Spleen (tissue), 11 donors: ENCODE data around the gene GLIPR1. TPM values are rescaled to one million over a fixed set of nuclear protein-coding genes. Genes with fewer than 3 reads are reported as not detected.
"Not testable (repeated sequence)": the region's sequence is repeated elsewhere in the genome, so short reads cannot be mapped to it uniquely, and the experiment has no call there.

Experiments
- DNase-seq: peaks from one replicate; pipeline ENCODE4 v3.0.0-alpha.2; 2020
- H3K27ac ChIP-seq, 8 donors: fragments of 200-600 bp; sonication (generic) in 7 of 8; 1 replicate in 4 of 8; 2 replicates in 4 of 8; pipeline versions ENCODE4 v1.5.0 to v1.8.0; 2016 to 2021; ENCODE audit warnings: inconsistent platforms in 4 of 8, mild to moderate bottlenecking in 4 of 8, moderate library complexity in 1 of 8
- H3K27me3 ChIP-seq, 7 donors: fragments of 200-600 bp; sonication (generic) in 6 of 7; replicated peaks in 1 of 7; 1 replicate in 4 of 7; 2 replicates in 3 of 7; pipeline versions ENCODE4 v1.5.0 to v1.8.0; 2016 to 2021; ENCODE audit warnings: inconsistent platforms in 3 of 7, mild to moderate bottlenecking in 1 of 7
- H3K36me3 ChIP-seq, 6 donors: fragments of 200-600 bp; sonication (generic) in 5 of 6; 1 replicate in 4 of 6; 2 replicates in 2 of 6; pipeline versions ENCODE4 v1.5.0 to v1.8.0; 2016 to 2021; ENCODE audit warnings: inconsistent platforms in 2 of 6
- H3K4me1 ChIP-seq, 6 donors: fragments of 200-600 bp; sonication (generic) in 5 of 6; 1 replicate in 3 of 6; 2 replicates in 3 of 6; pipeline versions ENCODE4 v1.5.0 to v1.8.0; 2016 to 2021; ENCODE audit warnings: inconsistent platforms in 3 of 6
- H3K4me3 ChIP-seq, 8 donors: fragments of 200-600 bp; sonication (generic) in 7 of 8; 1 replicate in 4 of 8; 2 replicates in 4 of 8; pipeline versions ENCODE4 v1.5.0 to v1.8.0; 2016 to 2021; ENCODE audit warnings: inconsistent platforms in 4 of 8, mild to moderate bottlenecking in 4 of 8, moderate library complexity in 2 of 8
- H3K9me3 ChIP-seq, 8 donors: fragments of 200-600 bp; sonication (generic) in 7 of 8; 1 replicate in 4 of 8; 2 replicates in 4 of 8; pipeline versions ENCODE4 v1.5.0 to v1.8.0; 2016 to 2021; ENCODE audit warnings: inconsistent platforms in 4 of 8
- CTCF ChIP-seq, 11 experiments: fragments of 200-600 bp in 7 of 11; fragments of 450-650 bp in 4 of 11; sonication (generic) in 4 of 11; IDR thresholded peaks in 8 of 11; conservative IDR thresholded peaks in 3 of 11; 1 replicate in 7 of 11; 2 replicates in 4 of 11; pipeline versions ENCODE4 v1.4.0 to v1.8.0; 2016 to 2021; ENCODE audit warnings: antibody characterized with exemption in 11 of 11, inconsistent platforms in 4 of 11, mild to moderate bottlenecking in 1 of 11
- POLR2A ChIP-seq, 3 donors: fragments of 450-650 bp; IDR thresholded peaks; one replicate each; pipeline ENCODE4 v1.5.1; 2017; ENCODE audit warnings: antibody characterized with exemption in 3 of 3, mild to moderate bottlenecking in 1 of 3
- POLR2AphosphoS5 ChIP-seq, 3 donors: sonication (generic); formaldehyde crosslinking; IDR thresholded peaks; one replicate each; pipeline ENCODE4 v1.5.1; 2017; ENCODE audit warnings: antibody characterized with exemption in 3 of 3
- WGBS, 5 donors: extraction: QIAGEN DNeasy Blood & Tissue Kit in 3 of 5; methylation state at CpG; one replicate each; pipeline versions ENCODE4 v1.1.5 to v1.1.7; 2013 to 2018; 5-methylcytosine and 5-hydroxymethylcytosine counted together
- intact Hi-C: fragments of 100-400 bp; cut with DNase I; formaldehyde crosslinking; loops from one replicate; pipeline ENCODE4 v1.15.0; 2023; ENCODE audit warnings: low total_unique reads
- polyA plus RNA-seq, 3 donors: library from polyadenylated mRNA; stranded (reverse); fragments of 200-250 nt; gene quantifications; one replicate each; pipeline ENCODE4 v1.2.1, GENCODE V29; 2013
- total RNA-seq, 7 donors: library from RNA; depleted of rRNA in 3 of 7; stranded (reverse); fragments of >200 nt in 3 of 7; fragmentation: NEBNext Ultra II Directional in 4 of 7; extraction: Animal tissue kit (Norgen Biotek cat#: 25700) in 4 of 7; gene quantifications; one replicate each; pipeline versions ENCODE4 v1.1.0 to v1.2.1, GENCODE V29; 2016 to 2021
- donor health status: healthy with polysubstance abuse.
- donor health status: DM: no; HTN: no; CAD: no; lungs with moderate emphysema.
- donor health status: DM: no; HTN: no; CAD: no.
- donor health status: Bipolar disorder and iron deficiency.
- donor health status: healthy.
- donor health status: DM: no; HTN: no; CAD: no.
- donor health status: DM: yes; HTN: yes; CAD: no.

GLIPR1 gene
- total and polyA plus RNA-seq, 10 donors, result 11.7 to 72.6 (median 54.7) TPM

DNA sequence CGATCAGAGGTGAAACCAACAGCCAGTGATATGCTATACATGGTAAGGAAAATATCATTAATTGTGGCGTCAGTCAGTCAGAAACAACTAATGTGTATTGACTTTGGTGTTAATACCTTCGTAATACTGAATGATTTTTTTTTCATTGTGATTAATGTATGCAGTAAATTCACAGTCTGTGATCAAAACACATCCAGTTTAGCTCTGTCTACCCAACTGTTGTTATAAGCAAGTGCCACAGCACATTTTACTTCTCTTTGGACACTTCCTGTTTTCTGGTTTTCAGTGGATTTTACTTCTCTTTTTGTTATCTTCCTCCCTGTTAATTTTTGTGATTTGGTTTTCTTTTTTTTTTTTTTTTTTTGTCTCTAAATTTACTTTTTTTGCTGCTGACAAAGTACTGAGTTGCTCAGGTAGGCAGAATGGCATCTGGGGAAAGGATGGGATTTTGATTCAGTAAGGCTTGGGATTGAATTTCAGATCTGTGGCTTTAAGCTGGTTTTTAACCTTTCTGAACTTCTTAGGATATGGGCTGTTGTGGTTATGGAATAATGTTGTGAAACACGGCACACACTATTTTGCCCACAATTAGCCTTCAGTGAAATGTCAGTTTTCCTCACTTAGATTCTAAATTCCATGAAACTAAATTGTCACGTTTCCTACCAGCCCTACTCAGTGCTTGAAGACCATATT is 604 bp downstream of the GLIPR1 start:
- Histone ChIP-seq H3K36me3 (peaks cover 0 to 24% (median 0%) of the 10 kb centered on the region in 6 donors), H3K9me3 (no peaks in the 10 kb centered on the region), H3K4me1 (peaks cover 5 to 88% (median 76%) of the 10 kb centered on the region in 6 donors), H3K27me3 (no peaks in the 10 kb centered on the region), H3K4me3 (peak overlapping the region; percentile 33 to 77 (median 46)), H3K27ac (peak overlapping the region; percentile 80 to 95 (median 92))
- WGBS, 5 donors, result 13 to 25% (median 21%) methylated on average over 5 of the region's 5 CpGs
- TF ChIP-seq POLR2A (IDR thresholded peaks at IDR 0.05) (peak in 1 of 3 donors; percentile 22), POLR2AphosphoS5 (IDR thresholded peaks at IDR 0.05) (no peak), CTCF (IDR thresholded peaks at IDR 0.05 in 8 of 11, conservative IDR thresholded peaks at IDR 0.05 in 3 of 11) (no peak)
- DNase-seq, result no peak
- intact Hi-C loops, result no loop called here

DNA sequence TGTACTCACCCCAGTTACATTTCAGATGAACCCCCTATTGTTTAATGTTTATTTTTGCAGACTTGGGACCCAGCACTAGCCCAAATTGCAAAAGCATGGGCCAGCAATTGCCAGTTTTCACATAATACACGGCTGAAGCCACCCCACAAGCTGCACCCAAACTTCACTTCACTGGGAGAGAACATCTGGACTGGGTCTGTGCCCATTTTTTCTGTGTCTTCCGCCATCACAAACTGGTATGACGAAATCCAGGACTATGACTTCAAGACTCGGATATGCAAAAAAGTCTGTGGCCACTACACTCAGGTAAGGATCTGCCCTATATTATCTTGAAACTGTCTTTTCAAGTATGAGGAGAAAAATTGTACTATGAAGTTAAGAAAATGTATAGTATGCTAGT is 1.2 kb downstream of the GLIPR1 start:
- Histone ChIP-seq H3K9me3 (no peaks in the 10 kb centered on the region), H3K27me3 (no peaks in the 10 kb centered on the region), H3K4me3 (peak overlapping the region; percentile 33 to 77 (median 46)), H3K27ac (peak overlapping the region; percentile 80 to 95 (median 92)), H3K36me3 (peaks cover 0 to 30% (median 0%) of the 10 kb centered on the region in 6 donors), H3K4me1 (peaks cover 5 to 93% (median 80%) of the 10 kb centered on the region in 6 donors)
- TF ChIP-seq CTCF (IDR thresholded peaks at IDR 0.05 in 8 of 11, conservative IDR thresholded peaks at IDR 0.05 in 3 of 11), result no peak
- no peak for TF ChIP-seq POLR2AphosphoS5 (IDR thresholded peaks at IDR 0.05)
- TF ChIP-seq POLR2A (IDR thresholded peaks at IDR 0.05), result no peak
- intact Hi-C loops, result no loop called here
- WGBS, 5 donors, result 31 to 48% (median 42%) methylated on average over 4 of the region's 4 CpGs
- no peak for DNase-seq

- no peak for DNase-seq
- Histone ChIP-seq H3K4me3 (peak overlapping the region; percentile 2 to 77 (median 46)), H3K4me1 (peaks cover 5 to 94% (median 76%) of the 10 kb centered on the region in 6 donors), H3K36me3 (peaks cover 0 to 39% (median 3%) of the 10 kb centered on the region in 6 donors), H3K9me3 (no peaks in the 10 kb centered on the region), H3K27me3 (no peaks in the 10 kb centered on the region), H3K27ac (peak overlapping the region; percentile 80 to 95 (median 92))
- WGBS, 5 donors, result 4 to 11% (median 9%) methylated on average over 4 of the region's 4 CpGs
- intact Hi-C loops, result no loop called here
- TF ChIP-seq CTCF (IDR thresholded peaks at IDR 0.05 in 8 of 11, conservative IDR thresholded peaks at IDR 0.05 in 3 of 11) (no peak), POLR2AphosphoS5 (IDR thresholded peaks at IDR 0.05) (no peak), POLR2A (IDR thresholded peaks at IDR 0.05) (no peak)
Observed at GRCh38 chr12:75482646-75483045, 2.1 kb downstream of the GLIPR1 start.

- TF ChIP-seq POLR2A (IDR thresholded peaks at IDR 0.05), result no peak
- TF ChIP-seq CTCF (IDR thresholded peaks at IDR 0.05 in 8 of 11, conservative IDR thresholded peaks at IDR 0.05 in 3 of 11), result no peak
- no peak for TF ChIP-seq POLR2AphosphoS5 (IDR thresholded peaks at IDR 0.05)
- DNase-seq, result no peak
- Histone ChIP-seq H3K4me3 (peak overlapping the region in 5 of 8 donors; percentile 44 to 77 (median 46)), H3K4me1 (peaks cover 5 to 94% (median 69%) of the 10 kb centered on the region in 6 donors), H3K27ac (peak overlapping the region in 7 of 8 donors; percentile 89 to 95 (median 92)), H3K9me3 (no peaks in the 10 kb centered on the region), H3K36me3 (peaks cover 0 to 45% (median 3%) of the 10 kb centered on the region in 6 donors), H3K27me3 (no peaks in the 10 kb centered on the region)
- intact Hi-C loops, result no loop called here
- 55 to 63% (median 61%) methylated on average over 2 of the region's 2 CpGs for WGBS, 5 donors
Observed at GRCh38 chr12:75483431-75483830, 2.9 kb downstream of the GLIPR1 start.

DNA sequence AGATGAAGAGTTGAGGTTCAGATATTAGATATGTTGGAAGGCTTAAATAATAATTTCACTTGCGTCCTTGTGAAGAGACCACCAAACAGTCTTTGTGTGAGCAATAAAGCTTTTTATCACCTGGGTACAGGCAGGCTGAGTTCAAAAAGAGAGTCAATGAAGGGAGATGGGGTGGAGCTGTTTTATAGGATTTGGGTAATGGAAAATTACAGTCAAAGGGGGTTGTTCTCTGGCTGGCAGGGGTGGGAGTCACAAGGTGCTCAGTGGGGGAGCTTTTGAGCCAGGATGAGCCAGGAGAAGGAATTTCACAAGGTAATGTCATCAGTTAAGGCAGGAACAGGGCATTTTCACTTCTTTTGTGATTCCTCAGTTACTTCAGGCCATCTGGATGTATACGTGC is 3.9 kb downstream of the GLIPR1 start:
- intact Hi-C loops, DNase-seq, H3K27me3 ChIP-seq, H3K9me3 ChIP-seq: not testable (repeated sequence)
- Histone ChIP-seq H3K27ac (peak overlapping the region in 3 of 8 donors; percentile 91 to 95 (median 92)), H3K36me3 (peaks cover 0 to 52% (median 3%) of the 10 kb centered on the region in 6 donors), H3K4me3 (peak overlapping the region in 1 of 8 donors; percentile 77), H3K4me1 (peaks cover 5 to 94% (median 65%) of the 10 kb centered on the region in 6 donors)
- 92 to 98% (median 94%) methylated on average over 2 of the region's 2 CpGs for WGBS, 5 donors
